Measurements from ENCODE around the gene GHITM. TPM values are rescaled to one million over a fixed set of nuclear protein-coding genes. Genes with fewer than 3 reads are reported as not detected.
"Not testable (repeated sequence)": the region's sequence is repeated elsewhere in the genome, so short reads cannot be mapped to it uniquely, and the experiment has no call there.

GHITM gene
- total RNA-seq (2012; rRNA removed): 162 and 172 TPM in 2 replicates

DNA sequence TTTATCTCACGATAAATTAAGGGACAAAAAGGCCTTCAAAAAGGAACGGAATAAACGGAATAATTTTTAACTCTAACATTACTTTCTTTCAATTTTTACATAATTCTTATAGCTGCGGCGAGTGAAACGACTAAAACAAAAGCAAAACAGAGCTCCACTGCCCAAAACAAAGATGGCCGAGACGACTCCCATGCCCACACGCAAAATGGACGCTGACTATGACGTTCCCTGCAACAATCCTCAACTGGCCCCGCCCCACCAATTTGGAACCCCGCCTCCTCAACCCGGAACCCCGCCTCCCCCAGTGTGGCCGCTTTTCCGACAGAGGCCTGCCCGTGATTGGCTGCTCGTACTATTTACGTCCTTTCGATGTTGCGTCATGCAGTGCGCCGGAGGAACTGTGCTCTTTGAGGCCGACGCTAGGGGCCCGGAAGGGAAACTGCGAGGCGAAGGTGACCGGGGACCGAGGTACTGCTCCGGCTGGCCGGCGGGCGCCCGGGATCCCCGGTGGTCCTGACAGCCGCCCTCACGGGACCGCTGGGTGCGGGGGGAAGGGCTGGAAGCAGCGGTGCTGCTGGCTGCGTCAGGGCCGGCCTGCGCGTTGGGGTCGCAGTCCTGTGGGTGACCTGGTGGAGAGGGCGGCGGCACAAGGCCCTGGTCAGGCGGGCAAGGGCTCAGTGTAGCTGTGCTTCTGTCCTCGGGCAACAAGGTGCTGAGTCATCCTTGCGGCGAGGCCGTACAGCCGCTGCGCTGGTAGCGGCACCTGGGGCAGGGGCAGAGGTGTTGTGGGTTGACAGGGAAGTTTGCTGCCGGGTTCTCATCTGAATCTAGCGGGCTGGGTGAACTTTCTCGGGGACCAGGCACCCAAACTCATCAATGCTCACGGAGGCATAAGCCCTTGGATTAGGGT lies at the start of gene GHITM:
Gene GHITM, plus strand, starts transcription at position 384 of the 910 bp plus-strand sequence. CDS start 1,992 bp downstream, outside the sequence.
- Histone ChIP-seq H3K9ac (ENCODE audit: low read depth, low read length) (peak within 1 kb of the TSS; percentile 97), H3K27me3 (ENCODE audit: control insufficient read depth, insufficient read depth, low read length) (peaks cover 2% of the 10 kb centered on the region), H3K9me3 (replicated peaks; ENCODE audit: low read length) (no peaks in the 10 kb centered on the region), H3K36me3 (ENCODE audit: insufficient read depth, low read length) (peaks cover 18% of the 10 kb centered on the region), H3K4me2 (ENCODE audit: low read length) (peak within 1 kb of the TSS; percentile 96), H3K4me1 (ENCODE audit: control insufficient read depth, insufficient read depth, low read length) (peaks cover 11% of the 10 kb centered on the region), H3K4me3 (ENCODE audit: low read length) (peak within 1 kb of the TSS; percentile 93)

DNA sequence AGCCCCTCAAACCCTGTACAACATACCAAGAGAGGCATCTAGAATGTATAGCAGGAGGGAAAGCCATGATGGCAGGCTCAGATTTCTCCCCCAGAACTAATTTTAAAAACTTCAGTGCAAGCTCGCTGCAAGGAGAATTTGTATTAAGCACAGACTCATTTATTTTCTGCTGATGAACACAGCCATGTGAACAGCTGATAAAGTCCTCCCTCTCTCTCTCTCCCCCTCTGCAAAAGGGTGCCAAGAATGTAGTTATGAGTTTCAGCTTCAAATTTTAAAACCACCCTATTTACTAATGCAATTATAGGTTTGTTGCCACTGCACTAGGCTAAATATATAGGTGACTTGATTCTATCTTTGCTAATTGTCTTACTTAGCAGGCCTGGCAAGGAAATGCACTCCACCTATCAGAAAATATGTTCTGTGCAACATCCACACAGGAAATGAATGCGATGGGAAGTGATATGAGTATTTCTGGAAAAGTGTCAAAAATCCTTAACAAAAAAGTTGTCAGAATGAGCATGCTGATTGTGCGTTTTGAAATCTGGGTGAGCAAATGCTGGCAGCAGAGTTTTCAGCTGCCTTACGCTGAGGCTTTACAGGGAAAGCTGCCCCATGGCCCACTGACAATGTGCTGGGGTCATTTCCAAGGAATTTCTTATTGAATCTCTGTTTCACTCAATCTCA lies 43.4 kb upstream of the GHITM start:
- Histone ChIP-seq H3K27me3 (ENCODE audit: control insufficient read depth, insufficient read depth, low read length) (no peaks in the 10 kb centered on the region), H3K4me1 (ENCODE audit: control insufficient read depth, insufficient read depth, low read length) (peaks cover 5% of the 10 kb centered on the region), H3K4me3 (ENCODE audit: low read length) (no peak overlapping the region), H3K9ac (ENCODE audit: low read depth, low read length) (no peak overlapping the region), H3K9me3 (replicated peaks; ENCODE audit: low read length) (no peaks in the 10 kb centered on the region), H3K4me2 (ENCODE audit: low read length) (no peak overlapping the region), H3K36me3 (ENCODE audit: insufficient read depth, low read length) (no peaks in the 10 kb centered on the region)

DNA sequence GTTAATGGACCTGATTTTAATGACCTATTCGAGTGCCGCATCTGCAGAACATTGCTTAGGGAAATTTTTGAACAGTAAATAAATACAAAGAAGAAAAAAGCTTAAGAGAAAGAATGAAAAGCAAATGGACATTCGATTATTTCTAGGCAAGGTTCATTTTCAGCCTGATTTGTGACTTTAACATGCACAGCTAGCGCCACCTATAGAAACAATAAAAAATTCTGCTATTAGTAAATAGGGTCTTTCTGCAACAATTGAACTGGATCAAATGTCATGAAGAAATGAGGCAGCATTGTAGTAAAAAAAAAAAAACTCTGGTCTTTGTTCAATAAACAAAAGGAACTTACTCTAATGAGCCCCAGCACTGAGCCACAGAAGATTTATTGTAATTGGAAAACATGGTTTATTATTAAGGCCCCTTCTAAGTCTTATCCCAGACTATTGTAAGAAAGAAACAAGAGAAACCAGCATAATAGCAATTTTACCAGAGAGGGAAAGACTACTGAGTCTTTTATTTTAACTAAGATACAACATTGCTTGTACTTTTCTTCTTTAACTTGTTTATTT lies 41.4 kb upstream of the GHITM start:
- H3K27me3 ChIP-seq (ENCODE audit: control insufficient read depth, insufficient read depth, low read length): no peaks in the 10 kb centered on the region
- no peaks in the 10 kb centered on the region for H3K36me3 ChIP-seq (ENCODE audit: insufficient read depth, low read length)
- no peak overlapping the region for H3K4me2 ChIP-seq (ENCODE audit: low read length)
- H3K4me1 ChIP-seq (ENCODE audit: control insufficient read depth, insufficient read depth, low read length): peaks cover 5% of the 10 kb centered on the region
- H3K9ac ChIP-seq (ENCODE audit: low read depth, low read length): no peak overlapping the region
- no peak overlapping the region for H3K4me3 ChIP-seq (ENCODE audit: low read length)
- H3K9me3 ChIP-seq (replicated peaks; ENCODE audit: low read length): no peaks in the 10 kb centered on the region

DNA sequence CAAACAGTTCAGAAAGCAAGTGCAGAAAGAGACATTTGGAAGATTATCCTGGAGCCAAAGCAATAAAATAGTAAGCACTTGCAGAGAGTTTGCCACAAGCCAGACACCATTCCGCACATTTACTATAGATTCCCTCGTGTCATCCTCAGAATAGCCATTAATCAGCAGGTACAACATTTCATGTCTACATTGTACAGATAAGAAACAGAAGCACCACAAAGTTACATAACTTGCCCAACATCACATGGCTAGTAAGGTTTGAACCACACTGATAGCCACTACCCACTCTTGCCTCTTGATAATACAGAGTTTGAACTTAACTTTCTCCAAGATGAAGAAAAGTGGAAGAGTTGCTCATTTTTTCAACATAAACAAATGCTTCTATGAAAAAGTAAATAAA lies 40.6 kb upstream of the GHITM start:
- H3K9me3 ChIP-seq (replicated peaks; ENCODE audit: low read length): no peaks in the 10 kb centered on the region

DNA sequence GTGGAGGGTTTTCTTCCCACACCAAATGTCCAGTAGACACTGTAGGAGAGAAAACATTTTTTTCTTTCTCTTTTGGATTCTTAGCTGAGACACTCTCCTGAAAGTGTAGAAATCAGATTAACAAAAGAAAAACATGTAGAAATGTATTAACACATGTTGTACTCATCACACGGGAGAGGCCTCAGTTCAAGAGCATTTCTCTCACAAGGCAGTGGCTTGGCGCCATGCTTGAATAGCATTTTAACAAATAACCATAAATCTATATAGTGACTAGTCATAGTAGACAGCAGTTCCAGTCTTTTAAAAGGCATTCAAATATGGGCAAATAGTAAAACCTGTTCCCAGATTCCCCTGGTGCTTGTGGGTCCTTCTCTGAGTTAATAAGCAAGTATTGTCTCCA lies 38.3 kb upstream of the GHITM start:
- H3K4me3 ChIP-seq (ENCODE audit: low read length): no peak overlapping the region
- H3K27me3 ChIP-seq (ENCODE audit: control insufficient read depth, insufficient read depth, low read length): no peaks in the 10 kb centered on the region
- H3K4me1 ChIP-seq (ENCODE audit: control insufficient read depth, insufficient read depth, low read length): peaks cover 2% of the 10 kb centered on the region
- H3K9ac ChIP-seq (ENCODE audit: low read depth, low read length): no peak overlapping the region
- H3K4me2 ChIP-seq (ENCODE audit: low read length): no peak overlapping the region
- no peaks in the 10 kb centered on the region for H3K36me3 ChIP-seq (ENCODE audit: insufficient read depth, low read length)
- H3K9me3 ChIP-seq (replicated peaks; ENCODE audit: low read length): no peaks in the 10 kb centered on the region

More for the DNA sequence above, 40.6 kb upstream of the GHITM start:
- H3K27me3 ChIP-seq (ENCODE audit: control insufficient read depth, insufficient read depth, low read length): no peaks in the 10 kb centered on the region
- peaks cover 5% of the 10 kb centered on the region for H3K4me1 ChIP-seq (ENCODE audit: control insufficient read depth, insufficient read depth, low read length)
- no peak overlapping the region for H3K4me2 ChIP-seq (ENCODE audit: low read length)
- H3K9ac ChIP-seq (ENCODE audit: low read depth, low read length): no peak overlapping the region
- no peaks in the 10 kb centered on the region for H3K36me3 ChIP-seq (ENCODE audit: insufficient read depth, low read length)
- no peak overlapping the region for H3K4me3 ChIP-seq (ENCODE audit: low read length)

DNA sequence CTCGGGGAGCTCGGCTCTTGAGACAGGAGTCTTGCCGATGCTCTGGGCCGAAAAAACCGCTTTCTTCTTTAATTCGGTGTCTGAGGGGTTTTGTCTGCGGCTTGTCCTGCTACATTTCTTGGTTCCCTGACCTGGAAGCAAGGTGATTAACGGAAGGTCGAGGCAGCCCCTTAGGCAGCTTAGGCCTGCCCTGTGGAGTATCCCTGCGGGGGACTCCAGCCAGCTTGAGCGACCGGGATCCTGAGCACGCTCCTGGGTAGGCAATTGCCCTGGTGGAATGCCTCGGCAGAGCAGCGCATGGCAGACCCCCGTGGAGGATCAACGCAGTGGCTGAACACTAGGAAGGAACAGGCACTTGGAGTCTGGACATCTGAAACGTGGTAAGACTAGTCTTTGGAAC lies 30.5 kb upstream of the GHITM start:
- no peak overlapping the region for H3K9ac ChIP-seq (ENCODE audit: low read depth, low read length)
- no peaks in the 10 kb centered on the region for H3K9me3 ChIP-seq (replicated peaks; ENCODE audit: low read length)
- H3K4me3 ChIP-seq (ENCODE audit: low read length): no peak overlapping the region

GRCh38 chr10:84109772-84110171 lies 29.5 kb upstream of the GHITM start:
- H3K27me3 ChIP-seq (ENCODE audit: control insufficient read depth, insufficient read depth, low read length); H3K9me3 ChIP-seq (replicated peaks; ENCODE audit: low read length); H3K4me3 ChIP-seq (ENCODE audit: low read length); H3K9ac ChIP-seq (ENCODE audit: low read depth, low read length); H3K4me2 ChIP-seq (ENCODE audit: low read length); H3K4me1 ChIP-seq (ENCODE audit: control insufficient read depth, insufficient read depth, low read length); H3K36me3 ChIP-seq (ENCODE audit: insufficient read depth, low read length): not testable (repeated sequence)

More for the DNA sequence above, 30.5 kb upstream of the GHITM start:
- Histone ChIP-seq H3K36me3 (ENCODE audit: insufficient read depth, low read length) (no peaks in the 10 kb centered on the region), H3K4me1 (ENCODE audit: control insufficient read depth, insufficient read depth, low read length) (no peaks in the 10 kb centered on the region), H3K4me2 (ENCODE audit: low read length) (no peak overlapping the region), H3K27me3 (ENCODE audit: control insufficient read depth, insufficient read depth, low read length) (no peaks in the 10 kb centered on the region)

GRCh38 chr10:84113468-84113867 lies 25.8 kb upstream of the GHITM start:
- not testable (repeated sequence) for H3K4me3 ChIP-seq (ENCODE audit: low read length)

GRCh38 chr10:84114088-84114667 lies 25.1 kb upstream of the GHITM start:
- Histone ChIP-seq H3K9ac (ENCODE audit: low read depth, low read length) (no peak overlapping the region), H3K9me3 (replicated peaks; ENCODE audit: low read length) (no peaks in the 10 kb centered on the region), H3K4me1 (ENCODE audit: control insufficient read depth, insufficient read depth, low read length) (no peaks in the 10 kb centered on the region), H3K27me3 (ENCODE audit: control insufficient read depth, insufficient read depth, low read length) (no peaks in the 10 kb centered on the region), H3K4me2 (ENCODE audit: low read length) (no peak overlapping the region), H3K36me3 (ENCODE audit: insufficient read depth, low read length) (no peaks in the 10 kb centered on the region), H3K4me3 (ENCODE audit: low read length) (no peak overlapping the region)

More at GRCh38 chr10:84113468-84113867, 25.8 kb upstream of the GHITM start:
- H3K27me3 ChIP-seq (ENCODE audit: control insufficient read depth, insufficient read depth, low read length); H3K36me3 ChIP-seq (ENCODE audit: insufficient read depth, low read length); H3K9ac ChIP-seq (ENCODE audit: low read depth, low read length); H3K4me2 ChIP-seq (ENCODE audit: low read length); H3K4me1 ChIP-seq (ENCODE audit: control insufficient read depth, insufficient read depth, low read length); H3K9me3 ChIP-seq (replicated peaks; ENCODE audit: low read length): not testable (repeated sequence)

- not testable (repeated sequence) for H3K9ac ChIP-seq (ENCODE audit: low read depth, low read length); H3K27me3 ChIP-seq (ENCODE audit: control insufficient read depth, insufficient read depth, low read length); H3K36me3 ChIP-seq (ENCODE audit: insufficient read depth, low read length); H3K4me3 ChIP-seq (ENCODE audit: low read length); H3K9me3 ChIP-seq (replicated peaks; ENCODE audit: low read length); H3K4me2 ChIP-seq (ENCODE audit: low read length); H3K4me1 ChIP-seq (ENCODE audit: control insufficient read depth, insufficient read depth, low read length)
Measured at GRCh38 chr10:84117204-84117603, 22.1 kb upstream of the GHITM start.

DNA sequence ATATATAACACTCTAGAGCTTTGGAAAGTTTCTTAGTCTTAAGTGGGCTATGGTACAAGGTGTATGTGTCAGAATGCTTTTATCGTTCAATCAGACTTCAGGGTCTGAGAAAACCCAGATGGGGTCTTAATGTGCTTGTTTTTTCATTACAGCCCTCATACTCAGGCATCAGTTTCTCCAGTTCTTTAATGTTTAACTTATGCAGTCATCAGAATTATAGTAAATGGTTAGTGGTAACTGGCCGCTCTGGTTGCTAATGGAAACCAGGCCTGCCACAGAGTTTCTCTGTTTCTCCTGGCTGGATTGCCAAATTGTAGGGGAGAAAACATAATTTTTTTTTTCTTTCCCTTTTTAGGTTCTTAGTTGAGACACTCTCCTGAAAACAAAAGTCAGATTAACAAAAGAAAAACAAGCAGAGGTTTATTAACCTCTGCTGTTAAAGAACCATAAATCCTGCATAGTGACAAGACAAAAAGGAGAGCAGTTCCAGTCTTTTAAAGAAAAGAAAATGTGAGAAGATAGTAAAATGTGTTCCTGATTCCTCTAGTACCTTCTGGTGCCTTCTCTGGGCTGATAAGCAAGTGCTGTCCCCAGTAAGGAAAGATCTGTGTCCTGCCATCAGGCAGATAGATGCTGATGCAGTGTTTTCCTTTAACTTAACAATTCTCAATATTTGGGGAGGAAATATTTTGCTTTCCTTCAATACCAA lies 21.5 kb upstream of the GHITM start:
- Histone ChIP-seq H3K27me3 (ENCODE audit: control insufficient read depth, insufficient read depth, low read length) (no peaks in the 10 kb centered on the region), H3K4me1 (ENCODE audit: control insufficient read depth, insufficient read depth, low read length) (no peaks in the 10 kb centered on the region), H3K36me3 (ENCODE audit: insufficient read depth, low read length) (no peaks in the 10 kb centered on the region), H3K4me3 (ENCODE audit: low read length) (no peak overlapping the region), H3K9me3 (replicated peaks; ENCODE audit: low read length) (no peaks in the 10 kb centered on the region), H3K4me2 (ENCODE audit: low read length) (no peak overlapping the region), H3K9ac (ENCODE audit: low read depth, low read length) (no peak overlapping the region)

Measured in skeletal muscle satellite cell (primary cell).